Kidney glomerular epithelial cell (primary cell): ENCODE results near the gene SLC7A4.

ENCODE experiments used
- DNase-seq: peaks from one replicate; lab custom pipeline; 2025; lab: John Stamatoyannopoulos, UW

SLC7A4 gene

DNA sequence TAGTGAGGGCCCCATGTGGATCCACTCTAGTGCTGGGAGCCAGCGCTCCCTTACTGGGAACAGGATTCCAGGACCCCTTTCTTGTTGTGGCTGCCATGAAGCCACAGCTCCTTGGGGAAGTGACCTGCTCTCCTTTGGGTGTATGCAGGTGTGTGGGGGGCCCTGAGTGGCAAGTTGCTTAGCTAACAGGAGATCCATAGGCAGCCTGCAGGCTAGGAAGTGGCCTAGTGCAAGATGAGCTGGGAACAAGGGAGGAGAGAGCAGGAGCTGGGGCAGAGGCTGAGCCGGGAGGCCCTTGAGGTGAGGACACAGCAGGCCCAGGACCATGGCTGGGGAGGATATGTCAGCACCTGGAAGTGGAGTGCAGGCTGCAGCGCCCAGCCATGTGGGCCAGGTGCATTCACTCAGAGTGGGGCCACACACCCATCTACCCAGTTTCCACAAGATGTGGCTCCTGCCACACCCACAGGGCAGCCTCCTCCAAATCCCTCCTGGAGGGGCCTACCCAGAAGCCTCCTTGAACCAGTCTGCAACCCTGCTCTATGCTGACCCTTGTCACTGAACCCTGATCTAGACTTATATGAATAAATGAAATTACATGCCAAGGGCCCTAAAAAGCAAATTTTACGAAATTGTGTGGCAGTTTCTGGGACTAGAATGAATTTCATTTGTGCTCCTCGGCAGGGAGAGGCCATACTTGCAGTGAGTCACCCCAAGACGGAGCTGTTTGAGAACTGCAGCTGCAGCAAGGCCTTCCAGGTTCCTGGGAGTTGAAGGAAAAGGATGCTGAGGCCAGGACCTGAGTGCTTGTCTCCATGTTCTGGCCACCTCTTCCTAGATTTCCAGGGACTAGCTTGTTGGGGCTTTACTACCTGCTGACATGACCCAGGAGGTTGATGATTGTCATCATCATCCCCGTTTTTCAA, 33.7 kb downstream of the SLC7A4 start:
- DNase-seq, result no peak

DNA sequence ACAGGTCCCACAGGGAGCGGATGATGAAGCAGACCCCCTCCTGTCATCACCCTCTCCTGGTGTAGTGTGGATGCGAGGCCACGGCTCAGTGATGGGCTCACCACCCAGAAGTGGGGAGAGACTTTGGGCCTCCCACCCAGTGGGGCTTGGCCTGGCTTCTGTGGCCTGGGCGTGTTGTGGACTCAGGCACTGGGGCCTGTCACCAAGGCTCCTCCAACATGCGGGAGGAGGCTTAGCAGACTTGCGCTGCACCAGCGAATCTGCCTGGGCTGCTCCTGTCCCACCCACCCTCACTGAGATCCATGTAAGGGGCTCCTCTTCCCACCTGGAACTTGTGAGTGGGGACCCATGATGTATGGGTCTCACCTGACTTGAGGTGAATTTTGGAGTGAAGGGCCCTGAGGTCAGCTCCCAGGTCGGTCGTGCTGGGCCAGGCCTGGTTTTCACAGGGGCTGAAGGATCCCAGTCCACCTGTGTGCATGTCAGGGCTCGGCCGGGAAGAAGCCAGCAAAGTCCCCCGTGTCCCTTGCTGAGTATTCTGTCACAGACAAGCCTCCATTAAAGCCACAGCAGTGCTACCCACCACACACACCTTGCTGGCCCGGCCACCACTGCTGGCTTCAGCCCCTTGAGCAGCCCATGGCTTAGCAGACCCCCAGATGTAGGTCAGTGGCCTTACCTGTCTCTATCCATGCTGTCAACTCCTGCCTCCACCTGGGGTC, 34.7 kb downstream of the SLC7A4 start:
- no peak for DNase-seq

DNA sequence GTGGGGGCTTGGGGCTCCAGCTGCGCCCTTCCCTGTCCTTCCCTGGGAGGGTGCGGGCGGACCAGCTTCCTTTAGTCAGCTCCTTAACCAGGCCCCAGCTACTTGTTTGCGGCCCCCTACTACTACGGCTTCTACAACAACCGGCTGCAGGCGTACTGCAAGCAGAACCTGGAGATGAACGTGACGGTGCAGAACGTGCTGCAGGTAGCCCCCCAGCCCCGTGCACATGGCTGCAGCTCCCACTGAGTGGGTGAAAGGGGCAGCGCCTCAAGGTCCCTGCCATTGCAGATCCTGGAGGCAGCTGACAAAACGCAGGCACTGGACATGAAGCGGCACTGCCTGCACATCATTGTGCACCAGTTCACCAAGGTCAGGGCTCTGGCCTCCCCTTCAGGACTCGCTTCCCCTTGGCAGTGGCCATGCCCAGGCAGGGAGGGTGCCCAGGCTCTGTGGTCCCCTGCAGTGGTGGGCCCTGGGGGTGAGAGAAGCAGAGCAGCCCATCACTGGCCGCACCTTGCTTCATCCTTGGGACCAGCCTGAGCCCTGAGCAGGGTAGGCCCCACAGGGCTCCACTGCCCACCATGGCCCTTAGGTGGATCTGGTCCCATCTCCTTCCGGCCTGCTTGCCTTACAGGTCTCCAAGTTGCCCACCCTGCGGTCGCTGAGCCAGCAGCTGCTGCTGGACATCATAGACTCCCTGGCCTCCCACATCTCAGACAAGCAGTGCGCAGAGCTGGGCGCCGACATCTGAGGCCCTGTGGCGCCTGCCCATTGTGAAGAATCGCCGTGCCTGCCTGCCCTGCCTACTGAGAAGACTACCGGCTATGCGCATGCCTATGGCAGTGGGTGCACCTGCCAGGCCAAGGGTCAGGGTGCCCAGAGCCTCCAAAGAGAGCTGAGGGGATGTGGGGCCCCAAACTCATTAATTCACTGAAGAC, 35.5 kb downstream of the SLC7A4 start:
- no peak for DNase-seq

DNA sequence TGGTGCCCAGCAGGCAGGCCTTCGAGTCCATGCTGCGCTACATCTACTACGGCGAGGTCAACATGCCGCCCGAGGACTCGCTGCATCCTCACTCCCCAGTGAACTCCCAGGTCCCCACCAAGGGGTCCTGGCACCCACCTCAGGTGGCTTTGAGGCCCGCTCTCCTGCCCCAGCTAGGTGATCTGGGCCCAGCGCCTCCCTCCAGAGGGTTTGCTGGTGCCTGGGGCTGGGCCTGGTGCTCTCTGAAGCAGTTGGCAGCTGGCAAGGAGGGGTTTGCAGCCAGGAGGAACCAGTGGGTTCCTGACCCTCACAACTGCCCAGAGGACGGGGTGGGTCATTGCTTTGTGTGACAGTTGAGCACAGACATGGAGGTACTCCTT, 36.3 kb downstream of the SLC7A4 start:
- DNase-seq, result no peak

DNA sequence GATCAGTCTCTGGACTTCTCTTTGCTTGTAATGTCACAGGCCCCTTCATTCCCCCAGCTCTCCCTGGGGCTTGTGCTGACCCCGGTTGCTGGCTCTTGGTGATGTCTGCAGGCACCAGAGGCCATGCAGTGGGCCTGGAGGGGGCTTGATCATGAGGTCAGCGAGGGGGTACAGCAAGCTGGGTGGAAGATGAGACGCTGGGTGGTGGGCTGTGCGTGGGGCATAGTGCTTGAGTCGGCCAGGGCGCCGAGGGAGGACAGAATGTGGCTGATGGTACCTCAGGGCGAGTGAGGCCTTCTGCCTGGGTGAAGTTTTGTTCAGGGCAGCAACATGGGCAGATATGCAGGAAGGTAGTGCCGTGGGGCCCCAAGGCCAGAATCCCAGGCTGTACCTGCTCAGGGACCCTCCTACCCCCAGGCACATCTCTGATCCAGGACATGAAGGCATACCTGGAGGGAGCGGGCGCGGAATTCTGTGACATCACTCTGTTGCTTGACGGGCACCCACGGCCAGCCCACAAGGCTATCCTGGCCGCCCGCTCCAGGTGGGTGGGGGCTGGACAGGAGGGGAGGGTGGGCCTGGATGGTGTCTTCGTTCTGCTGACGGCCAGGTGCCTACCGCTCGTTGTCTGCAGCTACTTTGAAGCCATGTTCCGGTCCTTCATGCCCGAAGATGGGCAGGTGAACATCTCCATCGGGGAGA, 36.9 kb downstream of the SLC7A4 start:
- no peak for DNase-seq

DNA sequence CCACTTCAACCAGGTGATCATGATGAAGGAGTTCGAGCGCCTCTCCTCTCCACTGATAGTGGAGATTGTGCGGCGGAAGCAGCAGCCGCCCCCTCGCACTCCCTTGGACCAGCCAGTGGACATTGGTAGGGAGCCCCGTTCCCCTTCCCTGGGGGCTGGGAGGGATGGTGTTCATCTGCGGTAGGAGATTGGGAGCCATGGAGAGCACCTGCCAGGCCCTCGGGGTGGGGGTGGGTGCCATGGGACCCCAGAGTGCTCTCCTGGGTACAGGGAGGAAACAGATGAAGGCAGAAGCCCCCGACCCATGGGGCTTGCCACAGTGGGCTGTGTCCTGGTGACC, 37.5 kb downstream of the SLC7A4 start:
- no peak for DNase-seq

DNA sequence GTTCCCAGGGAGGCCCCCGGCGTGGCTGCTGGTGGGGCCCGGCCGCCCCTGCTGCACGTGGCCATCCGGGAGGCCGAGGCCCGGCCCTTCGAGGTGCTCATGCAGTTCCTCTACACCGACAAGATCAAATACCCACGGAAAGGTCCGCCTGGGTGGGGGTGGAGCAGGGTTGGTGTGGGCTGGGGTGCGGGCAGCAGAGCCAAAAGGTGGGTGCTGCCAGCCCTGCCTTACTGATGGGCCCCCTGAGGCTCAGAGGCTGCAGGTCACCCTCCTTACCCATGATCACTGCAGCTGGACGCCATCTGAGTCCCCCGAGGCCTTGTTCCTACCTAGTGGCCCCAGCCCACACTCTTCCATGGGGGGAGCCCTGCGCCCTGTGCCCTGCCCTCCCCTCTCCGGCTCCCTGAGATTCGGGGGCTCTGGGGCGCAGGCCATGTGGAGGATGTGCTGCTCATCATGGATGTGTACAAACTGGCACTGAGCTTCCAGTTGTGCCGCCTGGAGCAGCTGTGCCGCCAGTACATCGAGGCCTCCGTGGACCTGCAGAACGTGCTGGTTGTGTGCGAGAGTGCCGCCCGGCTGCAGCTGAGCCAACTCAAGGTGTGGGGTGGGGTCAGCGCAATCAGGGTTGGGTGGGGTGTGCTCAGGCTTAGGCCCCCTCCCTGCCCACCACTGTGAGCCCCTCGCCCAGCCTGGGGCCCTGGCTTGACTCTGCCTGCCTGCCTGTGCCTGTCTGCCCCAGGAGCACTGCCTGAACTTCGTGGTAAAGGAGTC, 38.0 kb downstream of the SLC7A4 start:
- no peak for DNase-seq

DNA sequence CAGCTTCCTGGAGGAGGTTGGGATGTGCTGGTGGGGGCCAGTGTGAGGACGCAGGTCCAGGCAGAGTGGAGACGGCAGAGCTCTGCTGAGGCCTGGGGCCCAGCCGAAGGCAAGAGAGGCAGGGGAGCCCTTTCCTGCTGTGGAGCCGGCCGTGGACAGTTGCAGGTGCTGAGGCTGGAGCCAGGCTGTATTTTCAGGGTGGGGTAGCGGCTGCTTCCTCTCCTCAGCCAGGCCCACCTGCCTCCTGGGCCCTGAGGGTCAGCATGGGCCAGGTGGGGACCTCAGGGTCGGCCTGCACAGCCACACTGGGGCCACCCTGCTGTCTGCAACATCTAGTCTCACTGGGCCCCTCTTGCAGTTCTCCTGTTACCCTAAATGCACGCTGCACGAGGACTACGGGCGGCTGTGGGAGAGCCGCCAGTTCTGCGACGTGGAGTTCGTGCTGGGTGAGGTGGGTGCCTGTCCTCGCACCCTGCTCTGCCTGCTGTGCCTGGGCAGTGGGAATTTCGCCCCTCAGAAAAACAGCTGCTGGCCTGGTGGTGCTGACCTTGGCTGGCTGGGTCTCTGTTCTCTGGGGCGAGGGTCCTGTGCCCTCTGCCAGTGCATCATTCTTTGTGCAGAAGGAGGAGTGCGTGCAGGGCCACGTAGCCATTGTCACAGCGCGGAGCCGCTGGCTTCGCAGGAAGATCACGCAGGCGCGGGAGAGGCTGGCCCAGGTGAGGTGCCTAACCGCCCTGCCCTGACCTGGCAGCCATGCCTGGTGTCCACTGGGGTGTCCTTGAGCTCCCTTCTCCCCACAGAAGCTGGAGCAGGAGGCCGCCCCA, 38.8 kb downstream of the SLC7A4 start:
- DNase-seq, result no peak

DNA sequence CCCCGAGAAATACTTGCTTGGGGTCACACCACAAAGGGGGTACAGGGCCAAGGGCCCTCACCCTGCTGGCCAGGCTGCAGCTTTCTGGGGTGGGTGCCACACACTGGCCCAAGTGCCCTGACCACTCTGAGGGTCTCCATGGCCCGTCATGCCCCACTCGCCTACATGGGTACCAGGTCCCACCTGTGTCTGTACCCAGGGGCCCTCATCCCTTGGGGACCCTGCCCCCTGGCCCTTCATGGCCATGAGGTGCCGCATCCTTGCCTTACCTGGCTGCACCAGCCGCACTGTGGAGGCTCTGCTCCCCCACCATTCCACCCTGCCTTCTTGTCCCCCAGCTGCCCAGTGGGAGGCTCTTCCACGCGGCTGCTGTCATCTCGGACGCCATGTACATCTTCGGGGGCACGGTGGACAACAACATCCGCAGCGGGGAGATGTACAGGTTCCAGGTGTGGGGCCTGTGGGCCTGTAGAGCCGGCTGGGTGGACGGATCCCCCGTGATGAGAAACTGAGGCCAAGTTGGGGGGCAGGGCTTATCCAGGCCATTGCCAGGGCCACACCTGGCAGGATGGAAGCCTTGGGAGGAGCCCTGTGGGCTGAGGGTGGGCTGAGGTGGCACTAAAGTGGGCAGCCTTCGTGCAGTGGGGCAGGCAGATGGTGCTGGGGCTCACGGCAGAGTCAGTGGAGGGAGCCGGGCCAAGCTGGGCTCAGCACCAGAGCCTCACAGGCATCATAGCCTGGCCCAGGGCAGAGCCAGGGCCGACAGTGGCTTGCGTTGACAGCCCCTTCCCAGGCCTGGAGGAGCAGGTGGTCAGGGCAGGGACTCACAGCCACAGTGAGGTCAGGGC, 39.7 kb downstream of the SLC7A4 start:
- no peak for DNase-seq

DNA sequence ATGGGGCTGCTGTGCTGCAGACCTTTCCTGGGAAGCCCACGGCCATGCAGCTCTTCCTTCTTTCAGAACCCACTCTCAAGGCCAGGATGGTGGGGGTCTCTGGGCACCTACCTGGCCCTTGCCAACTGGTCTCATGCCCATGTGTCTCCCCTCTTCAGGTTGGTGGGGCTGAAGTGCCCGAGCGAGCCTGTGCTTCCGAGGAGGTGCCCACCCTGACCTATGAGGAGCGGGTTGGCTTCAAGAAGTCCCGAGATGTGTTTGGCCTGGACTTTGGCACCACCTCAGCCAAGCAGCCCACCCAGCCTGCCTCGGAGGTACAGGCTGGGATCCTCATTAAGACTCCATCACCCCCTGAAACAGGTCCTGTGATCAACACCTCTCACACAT, 40.3 kb downstream of the SLC7A4 start:
- no peak for DNase-seq

DNA sequence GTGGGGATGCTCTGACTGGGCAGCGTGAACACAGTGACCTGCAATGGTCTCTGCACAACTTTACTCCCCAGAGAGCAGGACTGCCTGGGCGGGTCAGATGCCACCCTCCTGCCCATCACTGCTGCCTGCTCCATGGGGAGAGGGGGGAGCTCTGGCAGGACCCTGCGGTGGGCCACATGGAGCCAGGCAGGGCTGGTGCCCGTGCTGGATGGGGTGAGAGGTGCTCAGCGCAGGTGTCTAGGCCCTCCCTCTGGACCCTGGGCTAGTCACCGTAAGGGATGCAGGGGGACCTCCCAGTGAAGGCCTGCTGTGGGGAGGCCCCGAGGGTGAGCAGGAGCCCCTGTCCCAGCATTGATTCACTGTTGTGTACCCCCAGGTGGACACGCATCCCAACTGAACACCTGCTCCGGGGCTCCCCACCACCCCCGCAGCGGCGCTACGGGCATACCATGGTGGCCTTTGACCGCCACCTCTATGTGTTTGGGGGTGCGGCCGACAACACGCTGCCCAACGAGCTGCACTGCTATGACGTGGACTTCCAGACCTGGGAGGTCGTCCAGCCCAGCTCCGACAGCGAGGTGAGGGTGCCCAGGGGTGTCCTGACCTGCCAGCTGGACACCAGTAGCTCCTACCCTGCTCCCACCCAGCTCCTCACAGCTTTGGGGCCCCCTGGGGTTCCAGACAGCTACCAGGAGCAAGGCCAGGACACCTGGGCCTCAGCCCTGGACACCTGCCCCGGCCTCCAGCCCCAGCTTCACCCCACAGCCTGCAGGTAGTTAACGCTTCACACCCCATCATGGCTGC, 40.9 kb downstream of the SLC7A4 start:
- DNase-seq, result no peak

DNA sequence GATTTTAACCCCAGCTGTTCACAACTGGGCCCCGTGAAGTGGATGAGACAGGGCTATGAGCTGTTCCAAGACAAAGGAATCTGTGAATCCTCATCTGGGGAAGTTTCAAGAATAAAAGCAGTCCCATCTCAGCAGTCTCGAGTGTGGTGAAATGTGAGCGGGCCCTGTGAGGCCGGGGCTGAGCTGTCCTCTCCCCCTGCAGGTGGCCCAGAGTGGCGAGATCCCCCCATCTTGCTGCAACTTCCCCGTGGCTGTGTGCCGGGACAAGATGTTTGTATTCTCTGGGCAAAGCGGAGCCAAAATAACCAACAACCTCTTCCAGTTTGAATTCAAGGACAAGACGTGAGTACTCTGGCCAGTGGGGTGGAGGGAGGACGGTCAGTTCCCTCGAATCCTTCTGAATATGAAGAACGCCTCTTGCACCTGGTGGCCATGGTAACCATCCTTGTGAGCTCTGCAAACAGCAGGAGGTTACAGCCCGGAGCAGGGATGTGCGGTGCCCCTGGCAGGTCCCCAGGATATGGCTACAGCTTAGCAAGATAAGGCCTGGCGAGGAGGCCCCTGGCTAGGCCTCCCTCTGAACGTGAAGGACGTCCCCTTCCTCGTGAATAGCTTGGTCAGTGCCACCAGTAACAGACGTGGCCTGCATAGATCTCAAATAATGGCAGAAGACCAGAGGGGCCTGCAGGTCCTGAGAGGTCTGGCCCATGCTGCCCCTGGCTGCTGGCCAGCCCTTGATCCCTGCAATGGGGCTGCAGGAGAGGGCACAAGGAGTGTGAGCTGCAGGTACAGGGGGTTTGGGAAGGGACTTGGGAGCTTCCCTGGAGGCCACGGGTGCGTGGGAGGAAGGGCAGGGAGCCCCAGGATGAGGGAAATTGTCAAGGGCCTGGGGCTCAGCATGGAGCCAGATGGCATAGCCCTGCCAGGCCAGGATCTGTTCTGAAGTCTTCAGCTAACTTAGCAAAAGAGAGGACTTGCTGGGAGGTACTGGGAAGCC, 41.9 kb downstream of the SLC7A4 start:
- DNase-seq, result no peak

DNA sequence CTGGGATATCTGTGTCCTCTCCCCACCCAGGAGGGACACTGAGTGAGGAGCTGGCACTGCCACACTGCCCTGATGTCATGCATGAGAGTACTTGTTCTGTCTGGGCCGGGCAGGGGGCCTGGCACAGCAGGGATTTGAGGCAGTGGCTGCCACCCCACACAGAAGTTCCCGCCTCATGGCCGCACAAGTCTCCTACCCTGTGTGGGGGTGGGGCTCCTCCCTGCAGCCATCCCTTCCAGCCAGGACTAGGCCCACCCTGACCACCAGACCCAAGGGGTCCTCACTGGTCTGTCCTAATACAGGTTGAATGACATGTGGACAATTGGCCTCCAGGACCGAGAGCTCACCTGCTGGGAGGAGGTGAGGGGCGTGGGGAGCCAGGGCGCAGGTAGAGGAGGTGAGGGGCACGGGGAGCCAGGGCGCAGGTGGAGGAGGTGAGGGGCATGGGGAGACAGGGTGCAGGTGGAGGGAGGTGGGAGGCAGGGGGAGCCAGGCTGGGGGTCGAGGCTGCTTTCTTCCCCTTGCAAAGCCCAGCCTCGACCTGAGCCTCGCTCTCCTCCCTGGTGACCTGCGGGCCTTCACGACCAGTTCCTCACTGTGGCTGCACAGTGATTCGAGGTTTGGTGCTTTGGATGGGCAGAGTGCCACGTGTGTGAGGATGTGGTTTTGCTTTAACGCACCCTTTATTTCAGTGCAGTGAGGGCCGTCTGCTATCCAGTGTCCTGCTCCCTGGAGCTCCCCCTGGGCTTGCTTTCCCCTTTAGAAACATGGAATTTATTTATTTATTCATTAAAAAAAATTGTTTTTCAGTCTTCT, 42.8 kb downstream of the SLC7A4 start:
- DNase-seq, result no peak

DNA sequence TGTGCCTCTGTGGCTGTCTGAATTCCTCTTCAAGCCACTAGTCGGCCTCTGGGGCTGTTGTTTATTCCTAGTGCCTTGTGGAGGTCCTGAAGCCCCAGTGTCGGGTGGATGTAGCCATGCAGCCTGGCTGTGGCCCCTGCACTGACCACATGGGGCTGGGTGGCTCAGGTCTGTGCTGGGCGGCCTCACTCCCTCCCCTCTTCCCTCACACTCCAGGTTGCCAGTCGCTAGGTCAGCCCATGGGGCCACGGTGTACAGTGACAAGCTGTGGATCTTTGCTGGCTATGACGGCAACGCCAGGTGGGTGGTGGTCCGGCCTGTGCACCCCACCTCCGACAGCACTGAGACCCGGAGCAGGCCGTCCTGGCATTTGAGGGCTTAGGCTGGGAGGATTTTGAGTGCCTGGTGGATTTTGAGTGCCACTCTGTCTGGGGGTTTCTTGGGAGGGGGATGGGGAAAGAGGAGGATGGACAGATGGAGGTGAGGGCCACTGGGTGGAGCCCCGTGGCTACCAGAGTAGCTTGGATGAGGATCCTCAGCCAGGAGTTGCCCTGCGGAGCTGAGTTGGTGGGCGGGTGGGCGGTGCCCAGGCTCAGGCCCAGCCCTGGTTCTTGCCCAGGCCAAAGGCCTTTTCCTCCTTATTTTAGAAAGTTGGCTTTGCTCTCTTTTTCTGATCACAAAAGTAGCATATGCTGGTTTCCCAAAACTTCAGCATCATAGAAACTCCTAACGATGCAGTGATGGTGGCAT, 43.6 kb downstream of the SLC7A4 start:
- no peak for DNase-seq

DNA sequence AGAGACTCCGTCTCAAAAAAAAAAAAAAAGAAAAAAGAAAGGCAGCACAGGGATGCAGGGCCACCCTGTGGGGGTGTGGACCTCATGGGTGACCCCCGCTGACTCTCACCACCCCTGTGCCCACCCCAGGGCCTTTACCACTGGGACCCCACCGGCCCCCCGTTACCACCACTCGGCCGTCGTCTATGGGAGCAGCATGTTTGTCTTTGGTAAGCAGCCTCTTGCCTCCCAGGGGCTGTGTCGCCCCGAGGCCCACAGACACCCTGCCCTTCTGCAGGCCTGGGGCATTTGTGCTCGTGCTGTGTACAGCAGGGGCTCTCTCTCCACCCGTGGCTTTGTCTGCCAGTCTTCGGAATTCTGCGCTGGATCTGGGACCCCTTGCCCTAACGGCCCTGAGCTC, 45.0 kb downstream of the SLC7A4 start:
- no peak for DNase-seq
